ENCODE results near the gene PMFBP1.

Gene PMFBP1

GRCh38 chr16:72199761-72200337 lies 27.9 kb upstream of the PMFBP1 start:
- DNase-seq (ENCODE audit: low read depth): no peak
- H3K4me3 ChIP-seq (ENCODE audit: low read length): no peak overlapping the region
- TF ChIP-seq CTCF (conservative IDR thresholded peaks at IDR 0.05; ENCODE audit: low read depth, low read length): no peak

- TF ChIP-seq CTCF (conservative IDR thresholded peaks at IDR 0.05; ENCODE audit: low read depth, low read length): no peak
- no peak for DNase-seq (ENCODE audit: low read depth)
- no peak overlapping the region for H3K4me3 ChIP-seq (ENCODE audit: low read length)
Observed at GRCh38 chr16:72198771-72199201, 26.8 kb upstream of the PMFBP1 start.

GRCh38 chr16:72198021-72198711 lies 26.2 kb upstream of the PMFBP1 start:
- no peak for TF ChIP-seq CTCF (conservative IDR thresholded peaks at IDR 0.05; ENCODE audit: low read depth, low read length)
- peak; percentile 86 for DNase-seq (ENCODE audit: low read depth)
- no peak overlapping the region for H3K4me3 ChIP-seq (ENCODE audit: low read length)

- TF ChIP-seq CTCF (conservative IDR thresholded peaks at IDR 0.05; ENCODE audit: low read depth, low read length): no peak
- DNase-seq (ENCODE audit: low read depth): no peak
- H3K4me3 ChIP-seq (ENCODE audit: low read length): no peak overlapping the region
Observed at GRCh38 chr16:72197545-72197944, 25.6 kb upstream of the PMFBP1 start.

- no peak overlapping the region for H3K4me3 ChIP-seq (ENCODE audit: low read length)
- DNase-seq (ENCODE audit: low read depth): no peak
- peak; percentile 54 for TF ChIP-seq CTCF (conservative IDR thresholded peaks at IDR 0.05; ENCODE audit: low read depth, low read length)
Observed at GRCh38 chr16:72195609-72196008, 23.7 kb upstream of the PMFBP1 start.

- no peak for DNase-seq (ENCODE audit: low read depth)
- no peak for TF ChIP-seq CTCF (conservative IDR thresholded peaks at IDR 0.05; ENCODE audit: low read depth, low read length)
- no peak overlapping the region for H3K4me3 ChIP-seq (ENCODE audit: low read length)
Observed at GRCh38 chr16:72191551-72191950, 19.6 kb upstream of the PMFBP1 start.

GRCh38 chr16:72189865-72190371 lies 18.0 kb upstream of the PMFBP1 start:
- no peak overlapping the region for H3K4me3 ChIP-seq (ENCODE audit: low read length)
- DNase-seq (ENCODE audit: low read depth): peak; percentile 85
- no peak for TF ChIP-seq CTCF (conservative IDR thresholded peaks at IDR 0.05; ENCODE audit: low read depth, low read length)

Measured in retinal pigment epithelial cell (primary cell).